Activated T-helper 9 cell treated with anti-CD3 and anti-CD28 coated beads, Interleukin-2, amount 50 U/mL, for 16 hours (primary cell): ENCODE results near the gene ARMC2.
A peak's percentile ranks its signal among the peaks of the same experiment; 100 is the strongest.
"Not testable (repeated sequence)": the region's sequence is repeated elsewhere in the genome, so short reads cannot be mapped to it uniquely, and the experiment has no call there.

Experiments used
- DNase-seq: peaks from one replicate; pipeline ENCODE4 v3.0.0-alpha.2; 2020; ENCODE audit warnings: low read depth

The ARMC2 gene

GRCh38 chr6:108916026-108916686 lies 67.9 kb downstream of the ARMC2 start:
- no peak for DNase-seq

- DNase-seq = no peak
Measured at GRCh38 chr6:108920751-108921150, 72.5 kb downstream of the ARMC2 start.

GRCh38 chr6:108921547-108922361 lies 73.5 kb downstream of the ARMC2 start:
- DNase-seq = no peak

GRCh38 chr6:108922499-108922898 lies 74.3 kb downstream of the ARMC2 start:
- no peak for DNase-seq

- no peak for DNase-seq
Measured at GRCh38 chr6:108927927-108928326, 79.7 kb downstream of the ARMC2 start.

GRCh38 chr6:108928650-108929049 lies 80.4 kb downstream of the ARMC2 start:
- no peak for DNase-seq

- not testable (repeated sequence) for DNase-seq
Measured at GRCh38 chr6:108931090-108931489, 82.9 kb downstream of the ARMC2 start.

- DNase-seq = no peak
Measured at GRCh38 chr6:108937170-108937569, 88.9 kb downstream of the ARMC2 start.

GRCh38 chr6:108940741-108941140 lies 92.5 kb downstream of the ARMC2 start:
- no peak for DNase-seq

- DNase-seq = no peak
Measured at GRCh38 chr6:108941281-108941680, 93.1 kb downstream of the ARMC2 start.

- DNase-seq = no peak
Measured at GRCh38 chr6:108941859-108942258, 93.6 kb downstream of the ARMC2 start.

- peak; percentile 27 for DNase-seq
Measured at GRCh38 chr6:108942556-108943492, 94.6 kb downstream of the ARMC2 start.

GRCh38 chr6:108944071-108944470 lies 95.8 kb downstream of the ARMC2 start:
- no peak for DNase-seq

GRCh38 chr6:108944707-108945680 lies 96.8 kb downstream of the ARMC2 start:
- no peak for DNase-seq

- no peak for DNase-seq
Measured at GRCh38 chr6:108945681-108946159, 97.5 kb downstream of the ARMC2 start.

- no peak for DNase-seq
Measured at GRCh38 chr6:108946695-108947094, 98.5 kb downstream of the ARMC2 start.

- no peak for DNase-seq
Measured at GRCh38 chr6:108947114-108947854, 99.1 kb downstream of the ARMC2 start.

- DNase-seq = no peak
Measured at GRCh38 chr6:108948181-108948661, 100.0 kb downstream of the ARMC2 start.

- DNase-seq = no peak
Measured at GRCh38 chr6:108951351-108951953, 103.2 kb downstream of the ARMC2 start.
